Measurements from ENCODE around the gene ZDHHC24. TPM values are rescaled to one million over a fixed set of nuclear protein-coding genes. Genes with fewer than 3 reads are reported as not detected.
A peak's percentile ranks its signal among the peaks of the same experiment; 100 is the strongest.

Gene ZDHHC24
- total RNA-seq, 2 experiments from 2014 or later = 11.9 to 35.1 TPM

- H3K79me2 ChIP-seq (ENCODE audit: insufficient read depth, low read depth, low read length) = peaks cover 5% of the 10 kb centered on the region; the same call in 1 of the 2 replicates
- DNase-seq (ENCODE audit: low spot score) = peak; percentile 97
- H3K9me2 ChIP-seq (ENCODE audit: insufficient read depth, low read length) = no peaks in the 10 kb centered on the region
- no TSS peak for BruUV-seq (replicated peaks)
- ChIA-PET POLR2A (interaction anchor here (0.6 to 0.7 kb wide), 3 partner anchors 19 to 45 kb away, joined by 3 to 4 read pairs (median 3); partner anchors contain the start of gene RBM14), CTCF (ENCODE audit: unreplicated experiment) (interaction anchor here (1.1 to 1.4 kb wide), 2 partner anchors 17 to 86 kb away, joined by 3 to 4 read pairs; no protein-coding TSS in a partner anchor)
- no peak for TF ChIP-seq EZH2phosphoT487 (IDR thresholded peaks at IDR 0.05; ENCODE audit: borderline replicate concordance, low read depth, low read length)
- TF ChIP-seq CTCF (conservative IDR thresholded peaks at IDR 0.05; ENCODE audit: low read length) = peak; percentile 71
- no peaks in the 10 kb centered on the region for H3K36me3 ChIP-seq (ENCODE audit: insufficient read depth, low read length)
- H3K9me3 ChIP-seq (ENCODE audit: low read length) = no peaks in the 10 kb centered on the region
- no peak within 1 kb of the TSS for H3K27ac ChIP-seq (ENCODE audit: low read depth, low read length, poor library complexity, severe bottlenecking)
- intact Hi-C loops (cut with micrococcal nuclease; ENCODE audit: unreplicated experiment) = loop anchor here (2.0 to 5.0 kb wide), 2 partner anchors 24 to 85 kb away; partner anchors contain the start of genes RBM14 and RBM4B
- peak within 1 kb of the TSS; percentile 73 for H3K4me3 ChIP-seq (ENCODE audit: low read depth, low read length, poor library complexity, severe bottlenecking)
- H3K4me2 ChIP-seq (ENCODE audit: low read length) = peak within 1 kb of the TSS; percentile 95
- H2AFZ ChIP-seq (ENCODE audit: low read length) = peak within 1 kb of the TSS; percentile 68
- peaks cover 29% of the 10 kb centered on the region for H3K4me1 ChIP-seq (ENCODE audit: insufficient read depth, low read length, poor library complexity, severe bottlenecking)
- no peaks in the 10 kb centered on the region for H4K20me1 ChIP-seq (ENCODE audit: insufficient read depth, low read length)
Observed at GRCh38 chr11:66592457-66593302, 46.8 kb upstream of the ZDHHC24 start, which contains the start of the genes CCDC87 and CCS. Gene CCDC87 (minus strand): TSS chr11:66593063. CDS start chr11:66593015, 48 bp downstream. Gene CCS (plus strand): TSS chr11:66593185. CDS start chr11:66593262, 77 bp downstream.

GRCh38 chr11:66591175-66591574 is 45.3 kb upstream of the ZDHHC24 start:
- BruUV-seq (replicated peaks) = no TSS peak
- H3K9me3 ChIP-seq (ENCODE audit: low read length) = no peaks in the 10 kb centered on the region
- intact Hi-C loops (cut with micrococcal nuclease; ENCODE audit: unreplicated experiment) = loop anchor here (5.0 kb wide), 1 partner anchor 86 kb away; the partner anchor contains the start of gene RBM4B
- no peak overlapping the region for H3K4me3 ChIP-seq (ENCODE audit: low read depth, low read length, poor library complexity, severe bottlenecking)
- no peak overlapping the region for H3K27ac ChIP-seq (ENCODE audit: low read depth, low read length, poor library complexity, severe bottlenecking)
- no peaks in the 10 kb centered on the region for H3K36me3 ChIP-seq (ENCODE audit: insufficient read depth, low read length)
- H2AFZ ChIP-seq (ENCODE audit: low read length) = no peak overlapping the region
- H3K4me1 ChIP-seq (ENCODE audit: insufficient read depth, low read length, poor library complexity, severe bottlenecking) = peaks cover 29% of the 10 kb centered on the region
- H3K9me2 ChIP-seq (ENCODE audit: insufficient read depth, low read length) = no peaks in the 10 kb centered on the region
- CTCF ChIA-PET (ENCODE audit: unreplicated experiment) = interaction anchor here (1.2 kb wide), 1 partner anchor 215 kb away, joined by 3 read pairs; no protein-coding TSS in a partner anchor
- no peak for DNase-seq (ENCODE audit: low spot score)
- no peaks in the 10 kb centered on the region for H4K20me1 ChIP-seq (ENCODE audit: insufficient read depth, low read length)
- H3K4me2 ChIP-seq (ENCODE audit: low read length) = no peak overlapping the region
- POLR2A ChIA-PET = no interaction called here
- H3K79me2 ChIP-seq (ENCODE audit: insufficient read depth, low read depth, low read length) = peaks cover 5% of the 10 kb centered on the region; the same call in 1 of the 2 replicates
- TF ChIP-seq CTCF (conservative IDR thresholded peaks at IDR 0.05; ENCODE audit: low read length) = no peak
- no peak for TF ChIP-seq EZH2phosphoT487 (IDR thresholded peaks at IDR 0.05; ENCODE audit: borderline replicate concordance, low read depth, low read length)

Data from OCI-LY7 (cell line).